H9 (cell line): Measurements from ENCODE around the gene PRSS21. TPM values are rescaled to one million over a fixed set of nuclear protein-coding genes. Genes with fewer than 3 reads are reported as not detected.

Source experiments
- DNase-seq: peaks from one replicate; pipeline ENCODE4 v3.0.0-alpha.2; 2017
- H2AFZ ChIP-seq: one replicate; pipeline ENCODE4 v1.6.1; 2013; ENCODE audit warnings: mild to moderate bottlenecking, low read length, control low read depth, moderate library complexity
- H2AK5ac ChIP-seq: 2 replicates; pipeline ENCODE4 v1.6.1; 2013; ENCODE audit warnings: low read length, control low read depth, mixed read lengths; ENCODE audit not compliant: insufficient read length
- H2BK120ac ChIP-seq: one replicate; pipeline ENCODE4 v1.6.1; 2013; ENCODE audit warnings: low read depth, mild to moderate bottlenecking, low read length, control low read depth, inconsistent platforms; ENCODE audit not compliant: poor library complexity, severe bottlenecking
- H2BK12ac ChIP-seq: 2 replicates; pipeline ENCODE4 v1.6.1; 2013; ENCODE audit warnings: low read length, control low read depth, mixed read lengths, low read depth; ENCODE audit not compliant: insufficient read length
- H2BK15ac ChIP-seq: 2 replicates; pipeline ENCODE4 v1.6.1; 2013; ENCODE audit warnings: low read depth, low read length, control low read depth
- H2BK20ac ChIP-seq: one replicate; pipeline ENCODE4 v1.6.1; 2013; ENCODE audit warnings: low read depth, mild to moderate bottlenecking, low read length, control low read depth, inconsistent platforms; ENCODE audit not compliant: poor library complexity, severe bottlenecking
- H2BK5ac ChIP-seq: 2 replicates; pipeline ENCODE4 v1.6.1; 2013; ENCODE audit warnings: low read length, control low read depth, mixed read lengths; ENCODE audit not compliant: insufficient read length
- H3K14ac ChIP-seq: 2 replicates; pipeline ENCODE4 v1.6.1; 2013; ENCODE audit warnings: low read length, control low read depth; ENCODE audit not compliant: insufficient read depth
- H3K18ac ChIP-seq: 2 replicates; pipeline ENCODE4 v1.6.1; 2013; ENCODE audit warnings: low read depth, mild to moderate bottlenecking, mixed read lengths, low read length, control low read depth; ENCODE audit not compliant: insufficient read length
- H3K23ac ChIP-seq: 2 replicates; pipeline ENCODE4 v1.6.1; 2013; ENCODE audit warnings: low read length, control low read depth, mixed read lengths, low read depth; ENCODE audit not compliant: insufficient read length
- H3K23me2 ChIP-seq: 2 replicates; pipeline ENCODE4 v1.6.1; 2013; ENCODE audit warnings: low read depth, mild to moderate bottlenecking, mixed read lengths, low read length, control low read depth; ENCODE audit not compliant: insufficient read length, poor library complexity, severe bottlenecking
- H3K27ac ChIP-seq: 2 replicates; pipeline ENCODE4 v1.5.1; 2013; ENCODE audit warnings: low read length, control low read depth, mixed read lengths, low read depth; ENCODE audit not compliant: insufficient read length
- H3K27me3 ChIP-seq: 2 replicates; pipeline ENCODE4 v1.6.1; 2013; ENCODE audit warnings: low read length, control low read depth, inconsistent platforms; ENCODE audit not compliant: insufficient read depth
- H3K4ac ChIP-seq: 2 replicates; pipeline ENCODE4 v1.6.1; 2013; ENCODE audit warnings: low read depth, mild to moderate bottlenecking, control low read depth, inconsistent platforms, low read length, moderate library complexity
- H3K4me1 ChIP-seq: 2 replicates; pipeline ENCODE4 v1.6.1; 2013; ENCODE audit warnings: low read length, control low read depth, inconsistent platforms; ENCODE audit not compliant: insufficient read depth
- H3K4me2 ChIP-seq: 2 replicates; pipeline ENCODE4 v1.6.1; 2013; ENCODE audit warnings: low read length, control low read depth, mixed read lengths; ENCODE audit not compliant: insufficient read length, insufficient read depth
- H3K56ac ChIP-seq: 2 replicates; pipeline ENCODE4 v1.6.1; 2013; ENCODE audit warnings: low read depth, mild to moderate bottlenecking, mixed read lengths, low read length, control low read depth; ENCODE audit not compliant: insufficient read length
- H3K79me1 ChIP-seq: 2 replicates; pipeline ENCODE4 v1.6.1; 2013; ENCODE audit warnings: low read depth, mild to moderate bottlenecking, moderate library complexity, low read length, control low read depth, inconsistent platforms; ENCODE audit not compliant: insufficient read depth, poor library complexity, severe bottlenecking
- H3K79me2 ChIP-seq: 2 replicates; pipeline ENCODE4 v1.6.1; 2013; ENCODE audit warnings: low read length, control low read depth, inconsistent platforms; ENCODE audit not compliant: insufficient read depth
- H3K9ac ChIP-seq: 2 replicates; pipeline ENCODE4 v1.6.1; 2013; ENCODE audit warnings: low read length, control low read depth, mixed read lengths; ENCODE audit not compliant: insufficient read length; ENCODE audit errors: extremely low read depth
- H3K9me3 ChIP-seq: one replicate; pipeline ENCODE4 v1.6.1; 2013; ENCODE audit warnings: low read depth, low read length, inconsistent platforms; ENCODE audit not compliant: control insufficient read depth
- H3T11ph ChIP-seq: one replicate; pipeline ENCODE4 v1.6.1; 2013; ENCODE audit warnings: mild to moderate bottlenecking, low read length, control low read depth, inconsistent platforms
- H4K20me1 ChIP-seq: one replicate; pipeline ENCODE4 v1.6.1; 2013; ENCODE audit not compliant: control insufficient read depth, insufficient read length, insufficient read depth
- H4K5ac ChIP-seq: 2 replicates; pipeline ENCODE4 v1.6.1; 2013; ENCODE audit warnings: low read depth, mild to moderate bottlenecking, mixed read lengths, low read length, control low read depth; ENCODE audit not compliant: insufficient read length
- H4K8ac ChIP-seq: replicated peaks from 2 replicates; pipeline ENCODE4 v1.6.1; 2013; ENCODE audit warnings: low read length, control low read depth, mixed read lengths, low read depth; ENCODE audit not compliant: insufficient read length
- H4K91ac ChIP-seq: 2 replicates; pipeline ENCODE4 v1.6.1; 2013; ENCODE audit warnings: low read depth, mild to moderate bottlenecking, moderate library complexity, mixed read lengths, low read length, control low read depth; ENCODE audit not compliant: insufficient read length
- H3K27ac Mint-ChIP-seq, 3 experiments: 2 replicates in 2 of 3; 3 replicates in 1 of 3; pipeline ENCODE4 v1.8.0; 2020 to 2021; ENCODE audit warnings: mixed read lengths in 3 of 3, mild to moderate bottlenecking in 1 of 3, moderate library complexity in 1 of 3
- H3K27me3 Mint-ChIP-seq: 2 replicates; pipeline ENCODE4 v1.8.0; 2021; ENCODE audit warnings: low read depth, mild to moderate bottlenecking, moderate library complexity, mixed read lengths
- H3K36me3 Mint-ChIP-seq, 3 experiments: 2 replicates in 2 of 3; 3 replicates in 1 of 3; pipeline ENCODE4 v1.8.0; 2020 to 2021; ENCODE audit warnings: low read depth in 3 of 3, mixed read lengths in 3 of 3; ENCODE audit not compliant: insufficient read depth in 1 of 3
- H3K4me1 Mint-ChIP-seq, 2 experiments: 2 replicates each; pipeline ENCODE4 v1.8.0; 2020; ENCODE audit warnings: mixed read lengths in 2 of 2
- H3K4me3 Mint-ChIP-seq, 2 experiments: 2 replicates in 1 of 2; 3 replicates in 1 of 2; pipeline ENCODE4 v1.8.0; 2020 to 2021; ENCODE audit warnings: mild to moderate bottlenecking in 2 of 2, mixed read lengths in 2 of 2, moderate library complexity in 1 of 2
- H3K9me3 Mint-ChIP-seq, 2 experiments: 2 replicates in 1 of 2; 3 replicates in 1 of 2; pipeline ENCODE4 v1.8.0; 2020; ENCODE audit warnings: mild to moderate bottlenecking in 2 of 2, mixed read lengths in 2 of 2, moderate library complexity in 1 of 2
- CTCF ChIP-seq: fragments of 200-600 bp; sonication (generic); conservative IDR thresholded peaks from 3 replicates; pipeline ENCODE4 v1.8.0; 2021; ENCODE audit warnings: antibody characterized with exemption, mild to moderate bottlenecking
- WGBS: extraction: QIAGEN DNeasy Blood & Tissue Kit; methylation state at CpG from one replicate; pipeline ENCODE4 v1.1.7; 2013; ENCODE audit warnings: missing lambda C conversion rate, low lambda C conversion rate, mixed read lengths; ENCODE audit not compliant: insufficient read length; ENCODE audit errors: extremely low coverage; 5-methylcytosine and 5-hydroxymethylcytosine counted together
- total RNA-seq: library from RNA; stranded (reverse); gene quantifications from 2 replicates; pipeline ENCODE4 v1.2.1, GENCODE V29; 2021

PRSS21 gene
- total RNA-seq, 1 experiment from 2014 or later: not detected

- Histone ChIP-seq H3K27me3 (no peaks in the 10 kb centered on the region), H2AK5ac (no peak overlapping the region), H2BK120ac (no peak overlapping the region), H2BK15ac (no peak overlapping the region), H4K5ac (no peak overlapping the region), H3K4me1 (no peaks in the 10 kb centered on the region), H3K79me1 (no peaks in the 10 kb centered on the region), H3K23me2 (no peaks in the 10 kb centered on the region), H2AFZ (no peak overlapping the region), H3K9me3 (no peaks in the 10 kb centered on the region), H4K8ac (no peak overlapping the region), H3K9ac (no peak overlapping the region), H3K4ac (no peak overlapping the region), H2BK5ac (no peak overlapping the region), H3K23ac (no peak overlapping the region), H4K20me1 (no peaks in the 10 kb centered on the region), H2BK12ac (no peak overlapping the region), H3K56ac (no peak overlapping the region), H3K14ac (no peak overlapping the region), H2BK20ac (no peak overlapping the region), H3T11ph (no peak overlapping the region), H4K91ac (no peak overlapping the region), H3K27ac (no peak overlapping the region), H3K4me2 (no peak overlapping the region), H3K79me2 (no peaks in the 10 kb centered on the region), H3K18ac (no peak overlapping the region)
- WGBS: no CpG with 5 or more reads among the region's 7 CpGs
- Mint-ChIP-seq H3K4me1 (peaks cover 7% of the 10 kb centered on the region in 2 experiments; a peak in 3 of 4 replicates), H3K9me3 (peaks cover 0 to 2% of the 10 kb centered on the region in 2 experiments; a peak in 1 of 5 replicates), H3K27me3 (peaks cover 17% of the 10 kb centered on the region), H3K27ac (no peak overlapping the region), H3K4me3 (no peak overlapping the region), H3K36me3 (no peaks in the 10 kb centered on the region)
- no peak for TF ChIP-seq CTCF
- DNase-seq: no peak
These were observed 3.2 kb upstream of the PRSS21 start for GRCh38 chr16:2813771-2814221.
